Panc1 (cell line): ENCODE measurements around the gene LMLN.

Source experiments
- POLR2AphosphoS5 ChIP-seq: IDR thresholded peaks from 2 replicates; pipeline ENCODE4 v1.6.1; 2012; ENCODE audit warnings: mild to moderate bottlenecking, low read depth, low read length, moderate library complexity
- SIN3A ChIP-seq: IDR thresholded peaks from 2 replicates; pipeline ENCODE4 v1.6.1; 2012; ENCODE audit warnings: low read depth, mild to moderate bottlenecking, low read length, moderate library complexity, borderline replicate concordance; ENCODE audit not compliant: insufficient read depth
- TF ChIP-seq, protein P1 (sequence below): fragments of 450-650 bp; IDR thresholded peaks from 2 replicates; pipeline ENCODE4 v1.5.1; 2017; ENCODE audit warnings: mild to moderate bottlenecking

DNA sequence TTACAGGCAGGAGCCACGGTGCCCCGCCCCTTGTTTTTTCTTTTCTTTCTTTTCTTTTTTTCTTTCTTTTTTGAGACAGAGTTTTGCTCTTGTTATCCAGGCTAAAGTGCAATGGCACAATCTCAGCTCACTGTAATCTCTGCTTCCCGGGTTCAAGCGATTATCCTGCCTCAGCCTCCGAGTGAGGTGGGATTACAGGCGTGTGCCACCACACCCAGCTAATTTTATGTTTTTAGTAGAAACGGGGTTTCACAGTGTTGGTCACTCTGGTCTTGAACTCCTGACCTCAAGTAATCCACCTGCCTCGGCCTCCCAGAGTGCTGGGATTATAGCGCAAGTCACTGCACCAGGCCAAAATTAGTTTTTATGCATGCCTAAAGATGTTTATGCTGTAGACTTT lies 7.6 kb upstream of the LMLN start:
- TF ChIP-seq, protein P1, sequence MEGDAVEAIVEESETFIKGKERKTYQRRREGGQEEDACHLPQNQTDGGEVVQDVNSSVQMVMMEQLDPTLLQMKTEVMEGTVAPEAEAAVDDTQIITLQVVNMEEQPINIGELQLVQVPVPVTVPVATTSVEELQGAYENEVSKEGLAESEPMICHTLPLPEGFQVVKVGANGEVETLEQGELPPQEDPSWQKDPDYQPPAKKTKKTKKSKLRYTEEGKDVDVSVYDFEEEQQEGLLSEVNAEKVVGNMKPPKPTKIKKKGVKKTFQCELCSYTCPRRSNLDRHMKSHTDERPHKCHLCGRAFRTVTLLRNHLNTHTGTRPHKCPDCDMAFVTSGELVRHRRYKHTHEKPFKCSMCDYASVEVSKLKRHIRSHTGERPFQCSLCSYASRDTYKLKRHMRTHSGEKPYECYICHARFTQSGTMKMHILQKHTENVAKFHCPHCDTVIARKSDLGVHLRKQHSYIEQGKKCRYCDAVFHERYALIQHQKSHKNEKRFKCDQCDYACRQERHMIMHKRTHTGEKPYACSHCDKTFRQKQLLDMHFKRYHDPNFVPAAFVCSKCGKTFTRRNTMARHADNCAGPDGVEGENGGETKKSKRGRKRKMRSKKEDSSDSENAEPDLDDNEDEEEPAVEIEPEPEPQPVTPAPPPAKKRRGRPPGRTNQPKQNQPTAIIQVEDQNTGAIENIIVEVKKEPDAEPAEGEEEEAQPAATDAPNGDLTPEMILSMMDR, result no peak
- TF ChIP-seq POLR2AphosphoS5, result no peak
- no peak for TF ChIP-seq SIN3A
